Ishikawa (cell line): ENCODE results near the gene FOXA2.

Experiments used
- CEBPB ChIP-seq: IDR thresholded peaks from 2 replicates; pipeline ENCODE4 v1.6.1; 2012
- CREB1 ChIP-seq: IDR thresholded peaks from 2 replicates; pipeline ENCODE4 v1.6.1; 2012; ENCODE audit warnings: low read depth
- EGR1 ChIP-seq: IDR thresholded peaks from 2 replicates; pipeline ENCODE4 v1.6.1; 2012
- EP300 ChIP-seq: IDR thresholded peaks from 2 replicates; pipeline ENCODE4 v1.6.1; 2012; ENCODE audit warnings: borderline replicate concordance
- FOXM1 ChIP-seq: IDR thresholded peaks from 2 replicates; pipeline ENCODE4 v1.6.1; 2012; ENCODE audit warnings: low read depth, borderline replicate concordance
- MAX ChIP-seq: IDR thresholded peaks from 2 replicates; pipeline ENCODE4 v1.6.1; 2012
- NFIC ChIP-seq: IDR thresholded peaks from 2 replicates; pipeline ENCODE4 v1.6.1; 2012
- RAD21 ChIP-seq: IDR thresholded peaks from 2 replicates; pipeline ENCODE4 v1.6.1; 2012; ENCODE audit warnings: low read depth
- TAF1 ChIP-seq: IDR thresholded peaks from 2 replicates; pipeline ENCODE4 v1.6.1; 2012; ENCODE audit warnings: low read depth, mild to moderate bottlenecking
- TCF12 ChIP-seq: IDR thresholded peaks from 2 replicates; pipeline ENCODE4 v1.6.1; 2012; ENCODE audit warnings: low read depth
- TEAD4 ChIP-seq: IDR thresholded peaks from 2 replicates; pipeline ENCODE4 v1.6.1; 2012
- YY1 ChIP-seq: IDR thresholded peaks from 2 replicates; pipeline ENCODE4 v1.6.1; 2012; ENCODE audit warnings: low read depth
- ZBTB7A ChIP-seq: IDR thresholded peaks from 2 replicates; pipeline ENCODE4 v1.6.1; 2012; ENCODE audit warnings: low read depth
- TF ChIP-seq, protein P1 (sequence below): IDR thresholded peaks from 2 replicates; pipeline ENCODE4 v1.6.1; 2012; ENCODE audit warnings: low read depth, mild to moderate bottlenecking
- TF ChIP-seq, protein P2 (sequence below): IDR thresholded peaks from 2 replicates; pipeline ENCODE4 v1.6.1; 2012

The FOXA2 gene

DNA sequence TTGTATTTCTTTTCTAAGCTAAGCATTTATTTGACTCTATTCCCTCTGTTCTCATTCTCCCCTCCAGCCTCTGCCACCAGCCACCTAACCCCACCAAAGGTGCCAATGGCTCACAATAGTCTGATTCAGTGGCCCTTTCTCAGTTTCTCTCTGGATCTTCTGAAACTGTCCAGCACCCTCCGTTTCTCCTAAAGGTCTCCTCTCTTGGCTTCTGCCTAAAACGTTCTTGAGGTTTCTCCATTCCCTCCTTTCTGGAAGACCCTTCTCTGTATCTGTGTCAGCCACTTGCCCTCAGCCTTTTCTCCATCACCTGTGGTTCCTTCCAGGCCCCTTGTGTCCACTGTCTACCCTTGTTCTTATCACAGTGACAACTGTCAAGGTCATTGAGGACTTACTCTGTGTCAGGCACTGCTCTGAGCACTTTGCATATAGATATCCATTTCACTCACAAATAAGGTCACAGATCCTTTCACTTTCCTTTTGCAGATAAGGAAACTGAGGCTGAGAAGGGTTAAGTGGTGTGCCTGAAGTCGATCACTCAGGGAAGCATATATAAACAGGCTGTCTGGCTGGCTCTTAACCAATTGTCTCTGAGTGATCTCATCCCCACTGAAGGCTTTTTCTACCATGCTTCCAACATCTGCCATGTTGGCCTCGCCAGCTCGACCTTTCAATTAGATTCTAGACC lies 48.1 kb downstream of the FOXA2 start:
- no peak for TF ChIP-seq FOXM1
- no peak for TF ChIP-seq RAD21
- no peak for TF ChIP-seq EGR1
- TF ChIP-seq, protein P1, sequence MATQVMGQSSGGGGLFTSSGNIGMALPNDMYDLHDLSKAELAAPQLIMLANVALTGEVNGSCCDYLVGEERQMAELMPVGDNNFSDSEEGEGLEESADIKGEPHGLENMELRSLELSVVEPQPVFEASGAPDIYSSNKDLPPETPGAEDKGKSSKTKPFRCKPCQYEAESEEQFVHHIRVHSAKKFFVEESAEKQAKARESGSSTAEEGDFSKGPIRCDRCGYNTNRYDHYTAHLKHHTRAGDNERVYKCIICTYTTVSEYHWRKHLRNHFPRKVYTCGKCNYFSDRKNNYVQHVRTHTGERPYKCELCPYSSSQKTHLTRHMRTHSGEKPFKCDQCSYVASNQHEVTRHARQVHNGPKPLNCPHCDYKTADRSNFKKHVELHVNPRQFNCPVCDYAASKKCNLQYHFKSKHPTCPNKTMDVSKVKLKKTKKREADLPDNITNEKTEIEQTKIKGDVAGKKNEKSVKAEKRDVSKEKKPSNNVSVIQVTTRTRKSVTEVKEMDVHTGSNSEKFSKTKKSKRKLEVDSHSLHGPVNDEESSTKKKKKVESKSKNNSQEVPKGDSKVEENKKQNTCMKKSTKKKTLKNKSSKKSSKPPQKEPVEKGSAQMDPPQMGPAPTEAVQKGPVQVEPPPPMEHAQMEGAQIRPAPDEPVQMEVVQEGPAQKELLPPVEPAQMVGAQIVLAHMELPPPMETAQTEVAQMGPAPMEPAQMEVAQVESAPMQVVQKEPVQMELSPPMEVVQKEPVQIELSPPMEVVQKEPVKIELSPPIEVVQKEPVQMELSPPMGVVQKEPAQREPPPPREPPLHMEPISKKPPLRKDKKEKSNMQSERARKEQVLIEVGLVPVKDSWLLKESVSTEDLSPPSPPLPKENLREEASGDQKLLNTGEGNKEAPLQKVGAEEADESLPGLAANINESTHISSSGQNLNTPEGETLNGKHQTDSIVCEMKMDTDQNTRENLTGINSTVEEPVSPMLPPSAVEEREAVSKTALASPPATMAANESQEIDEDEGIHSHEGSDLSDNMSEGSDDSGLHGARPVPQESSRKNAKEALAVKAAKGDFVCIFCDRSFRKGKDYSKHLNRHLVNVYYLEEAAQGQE, result no peak
- TF ChIP-seq TEAD4, result no peak
- no peak for TF ChIP-seq TCF12
- TF ChIP-seq CREB1, result no peak
- TF ChIP-seq MAX, result no peak
- TF ChIP-seq CEBPB, result no peak
- no peak for TF ChIP-seq EP300
- no peak for TF ChIP-seq YY1
- TF ChIP-seq NFIC, result no peak
- TF ChIP-seq TAF1, result no peak
- TF ChIP-seq ZBTB7A, result no peak
- TF ChIP-seq, protein P2, sequence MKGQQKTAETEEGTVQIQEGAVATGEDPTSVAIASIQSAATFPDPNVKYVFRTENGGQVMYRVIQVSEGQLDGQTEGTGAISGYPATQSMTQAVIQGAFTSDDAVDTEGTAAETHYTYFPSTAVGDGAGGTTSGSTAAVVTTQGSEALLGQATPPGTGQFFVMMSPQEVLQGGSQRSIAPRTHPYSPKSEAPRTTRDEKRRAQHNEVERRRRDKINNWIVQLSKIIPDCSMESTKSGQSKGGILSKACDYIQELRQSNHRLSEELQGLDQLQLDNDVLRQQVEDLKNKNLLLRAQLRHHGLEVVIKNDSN, result no peak

DNA sequence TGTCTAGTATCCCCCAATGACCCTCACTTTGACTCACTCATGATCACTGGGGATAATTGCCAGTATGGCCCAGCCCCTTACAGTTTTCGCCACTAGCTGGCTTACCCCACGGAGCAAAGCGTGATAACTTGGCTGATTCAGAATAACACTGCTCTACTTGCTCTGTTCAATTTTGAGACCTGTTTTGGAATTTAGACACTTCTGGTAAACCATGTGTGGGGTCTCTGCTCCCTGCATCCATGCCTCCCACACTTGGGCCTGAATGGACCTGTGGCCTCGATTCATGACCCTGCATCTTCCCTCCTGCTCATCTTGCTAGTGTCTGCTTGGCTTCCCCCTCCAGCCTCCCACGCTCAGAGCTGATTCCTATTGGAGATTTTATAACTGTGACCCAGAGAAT lies 48.9 kb downstream of the FOXA2 start:
- TF ChIP-seq, protein P1, result no peak

- TF ChIP-seq NFIC, result no peak
- TF ChIP-seq, protein P1, result no peak
- no peak for TF ChIP-seq CEBPB
- no peak for TF ChIP-seq FOXM1
- no peak for TF ChIP-seq MAX
- no peak for TF ChIP-seq RAD21
- no peak for TF ChIP-seq ZBTB7A
- no peak for TF ChIP-seq EP300
- TF ChIP-seq CREB1, result no peak
- TF ChIP-seq, protein P2, result no peak
- no peak for TF ChIP-seq EGR1
- TF ChIP-seq TAF1, result no peak
- no peak for TF ChIP-seq TEAD4
- no peak for TF ChIP-seq TCF12
- TF ChIP-seq YY1, result no peak
These were observed 50.3 kb downstream of the FOXA2 start for GRCh38 chr20:22533823-22534751.

DNA sequence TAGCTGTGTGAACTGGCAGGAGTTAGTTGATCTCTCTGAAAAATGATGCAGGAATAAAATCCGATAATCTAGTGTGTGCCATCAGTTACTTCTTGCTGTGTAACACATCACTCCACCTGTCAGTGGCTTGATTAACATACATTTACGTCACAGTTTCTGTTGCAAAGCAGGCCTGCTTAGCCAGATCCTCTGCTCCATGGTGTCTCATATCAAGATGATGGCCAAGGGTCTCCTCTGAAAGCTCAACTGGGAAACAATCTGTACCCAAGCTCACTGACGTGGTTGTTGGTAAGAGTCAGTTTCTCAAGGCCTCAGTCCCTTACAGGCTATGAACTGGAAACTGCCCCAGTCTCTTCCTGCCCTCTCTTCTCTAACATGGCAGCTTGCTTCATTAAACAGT lies 51.8 kb downstream of the FOXA2 start:
- no peak for TF ChIP-seq EP300
- TF ChIP-seq, protein P1, result no peak
- no peak for TF ChIP-seq NFIC
- no peak for TF ChIP-seq FOXM1
- TF ChIP-seq MAX, result no peak
- TF ChIP-seq TCF12, result no peak
- TF ChIP-seq RAD21, result no peak
